NCI-H510A treated with DMSO at 0.1 percent for 48 hours (cell line): Measurements from ENCODE around the gene GPR137B.

Experiments
- DNase-seq: peaks from one replicate; lab custom pipeline; 2025; lab: John Stamatoyannopoulos, UW

Gene GPR137B

GRCh38 chr1:236114076-236114747 is 28.1 kb upstream of the GPR137B start:
- no peak for DNase-seq

- DNase-seq, result no peak
Measured at GRCh38 chr1:236117710-236118109, 24.6 kb upstream of the GPR137B start.

GRCh38 chr1:236119943-236120484 is 22.3 kb upstream of the GPR137B start:
- DNase-seq, result no peak

GRCh38 chr1:236120721-236121153 is 21.6 kb upstream of the GPR137B start:
- DNase-seq, result no peak

GRCh38 chr1:236122176-236122575 is 20.2 kb upstream of the GPR137B start:
- no peak for DNase-seq

GRCh38 chr1:236123563-236123962 is 18.8 kb upstream of the GPR137B start:
- DNase-seq, result no peak

GRCh38 chr1:236124965-236125364 is 17.4 kb upstream of the GPR137B start:
- no peak for DNase-seq

- DNase-seq, result no peak
Measured at GRCh38 chr1:236127045-236127444, 15.3 kb upstream of the GPR137B start.

GRCh38 chr1:236128646-236129178 is 13.6 kb upstream of the GPR137B start:
- DNase-seq, result no peak

GRCh38 chr1:236129306-236129705 is 13.0 kb upstream of the GPR137B start:
- no peak for DNase-seq

GRCh38 chr1:236130372-236130771 is 12.0 kb upstream of the GPR137B start:
- DNase-seq, result no peak

GRCh38 chr1:236131916-236132315 is 10.4 kb upstream of the GPR137B start:
- DNase-seq, result no peak

GRCh38 chr1:236132420-236133046 is 9.8 kb upstream of the GPR137B start:
- no peak for DNase-seq

GRCh38 chr1:236133339-236133738 is 9.0 kb upstream of the GPR137B start:
- no peak for DNase-seq

GRCh38 chr1:236133802-236134201 is 8.5 kb upstream of the GPR137B start:
- DNase-seq, result no peak

GRCh38 chr1:236137285-236137852 is 5.0 kb upstream of the GPR137B start:
- no peak for DNase-seq

- no peak for DNase-seq
Measured at GRCh38 chr1:236139495-236139894, 2.8 kb upstream of the GPR137B start.

GRCh38 chr1:236140705-236141446 is 1.5 kb upstream of the GPR137B start:
- peak; percentile 31 for DNase-seq

- DNase-seq, result peak; percentile 10
Measured at GRCh38 chr1:236141447-236142252, 689 bp upstream of the GPR137B start.

- DNase-seq, result no peak
Measured at GRCh38 chr1:236143104-236143948, 987 bp downstream of the GPR137B start.
